NCI-H2227 (cell line): ENCODE measurements around the gene NTRK1.

Experiments
- DNase-seq: peaks from one replicate; lab custom pipeline; 2025; ENCODE audit not compliant: unreplicated experiment; lab: John Stamatoyannopoulos, UW

Gene NTRK1

GRCh38 chr1:156836892-156837291, 23.8 kb upstream of the NTRK1 start:
- DNase-seq = no peak

GRCh38 chr1:156838972-156839371, 21.7 kb upstream of the NTRK1 start:
- peak; percentile 65 for DNase-seq

- peak; percentile 82 for DNase-seq
Observed at GRCh38 chr1:156839426-156840109, 21.1 kb upstream of the NTRK1 start.

- no peak for DNase-seq
Observed at GRCh38 chr1:156840186-156840897, 20.3 kb upstream of the NTRK1 start.

- DNase-seq = no peak
Observed at GRCh38 chr1:156840898-156841279, 19.8 kb upstream of the NTRK1 start.

GRCh38 chr1:156841295-156841855, 19.3 kb upstream of the NTRK1 start:
- no peak for DNase-seq

- no peak for DNase-seq
Observed at GRCh38 chr1:156842618-156843300, 17.9 kb upstream of the NTRK1 start.

GRCh38 chr1:156844102-156844501, 16.6 kb upstream of the NTRK1 start:
- no peak for DNase-seq

- DNase-seq = no peak
Observed at GRCh38 chr1:156844638-156845037, 16.0 kb upstream of the NTRK1 start.

- DNase-seq = no peak
Observed at GRCh38 chr1:156845055-156845952, 15.4 kb upstream of the NTRK1 start.

- no peak for DNase-seq
Observed at GRCh38 chr1:156845953-156846545, 14.6 kb upstream of the NTRK1 start.

GRCh38 chr1:156846643-156847042, 14.0 kb upstream of the NTRK1 start:
- no peak for DNase-seq

GRCh38 chr1:156847591-156848460, 12.8 kb upstream of the NTRK1 start:
- no peak for DNase-seq

- no peak for DNase-seq
Observed at GRCh38 chr1:156848461-156849150, 12.1 kb upstream of the NTRK1 start.

- no peak for DNase-seq
Observed at GRCh38 chr1:156849151-156849496, 11.5 kb upstream of the NTRK1 start.

- no peak for DNase-seq
Observed at GRCh38 chr1:156851779-156852417, 8.8 kb upstream of the NTRK1 start.

GRCh38 chr1:156852418-156852874, 8.2 kb upstream of the NTRK1 start:
- peak; percentile 81 for DNase-seq

- DNase-seq = no peak
Observed at GRCh38 chr1:156853761-156854160, 6.9 kb upstream of the NTRK1 start.
